ENCODE data around the gene SERPINE1. TPM values are rescaled to one million over a fixed set of nuclear protein-coding genes. Genes with fewer than 3 reads are reported as not detected.
A peak's percentile ranks its signal among the peaks of the same experiment; 100 is the strongest.

The SERPINE1 gene
- total and polyA plus RNA-seq, 2 of the 13 experiments (the other 11 are each of a cell fraction or from before 2014, with no cell fraction given), result 21.2 to 1,576 TPM

DNA sequence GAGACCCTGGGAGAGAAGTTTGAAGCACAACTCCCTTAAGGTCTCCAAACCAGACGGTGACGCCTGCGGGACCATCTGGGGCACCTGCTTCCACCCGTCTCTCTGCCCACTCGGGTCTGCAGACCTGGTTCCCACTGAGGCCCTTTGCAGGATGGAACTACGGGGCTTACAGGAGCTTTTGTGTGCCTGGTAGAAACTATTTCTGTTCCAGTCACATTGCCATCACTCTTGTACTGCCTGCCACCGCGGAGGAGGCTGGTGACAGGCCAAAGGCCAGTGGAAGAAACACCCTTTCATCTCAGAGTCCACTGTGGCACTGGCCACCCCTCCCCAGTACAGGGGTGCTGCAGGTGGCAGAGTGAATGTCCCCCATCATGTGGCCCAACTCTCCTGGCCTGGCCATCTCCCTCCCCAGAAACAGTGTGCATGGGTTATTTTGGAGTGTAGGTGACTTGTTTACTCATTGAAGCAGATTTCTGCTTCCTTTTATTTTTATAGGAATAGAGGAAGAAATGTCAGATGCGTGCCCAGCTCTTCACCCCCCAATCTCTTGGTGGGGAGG, 10.8 kb downstream of the SERPINE1 start (continued):
- TF ChIP-seq ZNF17 (CRISPR knock-in tag; IDR thresholded peaks at IDR 0.05), result 0 out of 2 replicates have a peak, but pooled peaks have one; percentile 63
- no peak for TF ChIP-seq SP4 (CRISPR knock-in tag; IDR thresholded peaks at IDR 0.05)
- peak; percentile 25; the same call in 1 of the 2 replicates for TF ChIP-seq ZFX (CRISPR knock-in tag; IDR thresholded peaks at IDR 0.05; ENCODE audit: low read depth)

DNA sequence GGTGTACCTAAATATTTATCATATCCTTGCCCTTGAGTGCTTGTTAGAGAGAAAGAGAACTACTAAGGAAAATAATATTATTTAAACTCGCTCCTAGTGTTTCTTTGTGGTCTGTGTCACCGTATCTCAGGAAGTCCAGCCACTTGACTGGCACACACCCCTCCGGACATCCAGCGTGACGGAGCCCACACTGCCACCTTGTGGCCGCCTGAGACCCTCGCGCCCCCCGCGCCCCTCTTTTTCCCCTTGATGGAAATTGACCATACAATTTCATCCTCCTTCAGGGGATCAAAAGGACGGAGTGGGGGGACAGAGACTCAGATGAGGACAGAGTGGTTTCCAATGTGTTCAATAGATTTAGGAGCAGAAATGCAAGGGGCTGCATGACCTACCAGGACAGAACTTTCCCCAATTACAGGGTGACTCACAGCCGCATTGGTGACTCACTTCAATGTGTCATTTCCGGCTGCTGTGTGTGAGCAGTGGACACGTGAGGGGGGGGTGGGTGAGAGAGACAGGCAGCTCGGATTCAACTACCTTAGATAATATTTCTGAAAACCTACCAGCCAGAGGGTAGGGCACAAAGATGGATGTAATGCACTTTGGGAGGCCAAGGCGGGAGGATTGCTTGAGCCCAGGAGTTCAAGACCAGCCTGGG, 11.4 kb downstream of the SERPINE1 start:
- POLR2A ChIA-PET, result interaction anchor here (0.5 to 3.8 kb wide), 9 partner anchors 9 to 465 kb away, joined by 3 to 33 read pairs (median 3); partner anchors contain the start of genes GNB2 and SERPINE1
- Histone ChIP-seq H2AFZ (ENCODE audit: low read length) (no peak overlapping the region), H3K27me3 (ENCODE audit: control insufficient read depth in 1 of 2, insufficient read depth in 2 of 2, low read length in 2 of 2) (no peaks in the 10 kb centered on the region), H3K27ac (ENCODE audit: extremely low read length, insufficient read depth, low read length) (peak overlapping the region; percentile 27), H3K4me3 (replicated peaks in 1 of 3; ENCODE audit: insufficient read depth in 1 of 3, low read depth in 2 of 3, low read length in 3 of 3) (no peak overlapping the region; a peak in 1 of 6 replicates), H3K79me2 (ENCODE audit: insufficient read depth, low read length) (no peaks in the 10 kb centered on the region), H3K4me1 (ENCODE audit: insufficient read depth, low read length) (peaks cover 26% of the 10 kb centered on the region), H3K36me3 (replicated peaks in 1 of 2; ENCODE audit: control insufficient read depth in 1 of 2, insufficient read depth in 2 of 2, low read length in 2 of 2) (peaks cover 13 to 36% of the 10 kb centered on the region in 2 experiments), H3K9me3 (ENCODE audit: low read length) (no peaks in the 10 kb centered on the region), H4K20me1 (ENCODE audit: insufficient read depth, low read length) (peaks cover 38% of the 10 kb centered on the region; the same call in 1 of the 2 replicates), H3K9ac (ENCODE audit: insufficient read depth, low read depth, low read length) (no peak overlapping the region), H3K4me2 (ENCODE audit: low read depth, low read length) (peak overlapping the region; percentile 32; the same call in 1 of the 2 replicates)
- FAIRE-seq (peak; percentile 75), DNase-seq (ENCODE audit: low spot score) (peak; percentile 90), ATAC-seq (peak; percentile 81)
- in situ Hi-C loops (cut with HindIII; ENCODE audit: extremely low pct_ligation_motif_present, low pct_unique_long_range_greater_than_20kb) (loop anchor here (5.0 kb wide), 1 partner anchor 41 kb away; no protein-coding TSS in a partner anchor), intact Hi-C loops (cut with micrococcal nuclease; ENCODE audit: unreplicated experiment) (loop anchor here (1.0 kb wide), 1 partner anchor 43 kb away; no protein-coding TSS in a partner anchor)
- no TSS peak for BruUV-seq (replicated peaks)
- CTCF ChIA-PET (ENCODE audit: low intra/inter-chr PET ratio, low total read pairs), result interaction anchor here (0.6 to 3.0 kb wide), 6 partner anchors 12 to 231 kb away, joined by 3 to 40 read pairs (median 4); partner anchors contain the start of genes SERPINE1 and TRIM56
- WGBS (ENCODE audit: low lambda C conversion rate), result 11% methylated on average over 10 of the region's 16 CpGs
- TF ChIP-seq POLR2A (IDR thresholded peaks at IDR 0.05; ENCODE audit: insufficient read depth in 1 of 2, low read depth in 2 of 2, low read length in 2 of 2) (peak in 1 of 2 experiments; percentile 72; a peak in 2 of 4 replicates), HDAC6 (IDR thresholded peaks at IDR 0.05; ENCODE audit: low read depth, low read length) (no peak), ZNF44 (CRISPR knock-in tag; IDR thresholded peaks at IDR 0.05) (no peak), DPF2 (CRISPR knock-in tag; IDR thresholded peaks at IDR 0.05; ENCODE audit: borderline replicate concordance, low read depth) (no peak), FOXK1 (CRISPR knock-in tag; IDR thresholded peaks at IDR 0.05; ENCODE audit: borderline replicate concordance, low read depth) (0 out of 2 replicates have a peak, but pooled peaks have one; percentile 15), PITX1 (CRISPR knock-in tag; IDR thresholded peaks at IDR 0.05) (no peak), ZNF274 (CRISPR knock-in tag; IDR thresholded peaks at IDR 0.05) (0 out of 2 replicates have a peak, but pooled peaks have one; percentile 33), ZNF75D (CRISPR knock-in tag; IDR thresholded peaks at IDR 0.05; ENCODE audit: borderline replicate concordance) (no peak), CBX1 (IDR thresholded peaks at IDR 0.05; ENCODE audit: low read depth) (no peak), FOXC1 (CRISPR knock-in tag; IDR thresholded peaks at IDR 0.05; ENCODE audit: borderline replicate concordance) (0 out of 2 replicates have a peak, but pooled peaks have one; percentile 42), ATRX (CRISPR knock-in tag; IDR thresholded peaks at IDR 0.05; ENCODE audit: borderline replicate concordance) (no peak), PTBP1 (IDR thresholded peaks at IDR 0.05; ENCODE audit: low read depth, low read length, poor library complexity, severe bottlenecking) (no peak), TEAD3 (CRISPR knock-in tag; optimal IDR thresholded peaks at IDR 0.05; ENCODE audit: borderline replicate concordance) (peak; percentile 46), XRCC5 (optimal IDR thresholded peaks at IDR 0.05; ENCODE audit: low read length) (peak; percentile 27), PAF1 (CRISPR knock-in tag; IDR thresholded peaks at IDR 0.05) (peak; percentile 96), ZSCAN29 (CRISPR knock-in tag; conservative IDR thresholded peaks at IDR 0.05) (0 out of 2 replicates have a peak, but pooled peaks have one; percentile 10), HDAC1 (CRISPR knock-in tag; IDR thresholded peaks at IDR 0.05) (no peak), FOXP1 (IDR thresholded peaks at IDR 0.05) (no peak), FOXP1 (CRISPR knock-in tag; IDR thresholded peaks at IDR 0.05) (peak; percentile 31; the same call in 1 of the 2 replicates), ZNF547 (CRISPR knock-in tag; IDR thresholded peaks at IDR 0.05) (0 out of 2 replicates have a peak, but pooled peaks have one; percentile 31)
- TF ChIP-seq, protein P1, sequence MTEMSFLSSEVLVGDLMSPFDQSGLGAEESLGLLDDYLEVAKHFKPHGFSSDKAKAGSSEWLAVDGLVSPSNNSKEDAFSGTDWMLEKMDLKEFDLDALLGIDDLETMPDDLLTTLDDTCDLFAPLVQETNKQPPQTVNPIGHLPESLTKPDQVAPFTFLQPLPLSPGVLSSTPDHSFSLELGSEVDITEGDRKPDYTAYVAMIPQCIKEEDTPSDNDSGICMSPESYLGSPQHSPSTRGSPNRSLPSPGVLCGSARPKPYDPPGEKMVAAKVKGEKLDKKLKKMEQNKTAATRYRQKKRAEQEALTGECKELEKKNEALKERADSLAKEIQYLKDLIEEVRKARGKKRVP (CRISPR knock-in tag; IDR thresholded peaks at IDR 0.05), result no peak

All from HepG2 (cell line).